ENCODE measurements around the gene PMPCA. TPM values are rescaled to one million over a fixed set of nuclear protein-coding genes. Genes with fewer than 3 reads are reported as not detected.

Gene PMPCA
- total RNA-seq, 2 experiments from 2014 or later, result 53.3 to 76.1 TPM

DNA sequence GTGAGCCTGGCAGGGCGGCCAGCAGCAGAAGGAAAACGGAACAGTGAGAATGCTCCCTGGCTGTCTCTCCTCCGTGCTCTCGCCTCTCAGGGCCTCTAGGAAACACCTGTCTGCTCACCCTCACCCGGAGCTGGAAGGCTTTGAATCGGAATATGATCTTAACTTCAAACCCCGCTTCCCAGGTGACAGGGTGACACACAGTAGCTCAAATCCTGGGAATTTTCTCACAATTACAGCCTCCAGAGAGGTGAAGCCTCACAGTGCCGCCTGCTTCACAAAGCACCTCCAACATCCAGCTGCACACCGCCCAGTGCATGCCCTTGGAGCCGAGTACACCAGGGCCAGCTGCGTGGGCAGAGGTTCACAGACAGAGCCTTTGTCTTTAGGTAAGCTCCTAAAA is 59.9 kb downstream of the PMPCA start:
- peaks cover 97% of the 10 kb centered on the region for H3K36me3 ChIP-seq (ENCODE audit: insufficient read depth, low read length)
- H3K9me2 ChIP-seq (ENCODE audit: insufficient read depth, low read length), result no peaks in the 10 kb centered on the region
- CTCF ChIA-PET (ENCODE audit: unreplicated experiment), result no interaction called here
- no TSS peak for BruUV-seq (replicated peaks)
- H3K9me3 ChIP-seq (ENCODE audit: low read length), result no peaks in the 10 kb centered on the region
- no peak for DNase-seq (ENCODE audit: low spot score)
- H3K4me3 ChIP-seq (ENCODE audit: low read depth, low read length, poor library complexity, severe bottlenecking), result no peak overlapping the region
- H3K27ac ChIP-seq (ENCODE audit: low read depth, low read length, poor library complexity, severe bottlenecking), result no peak overlapping the region
- no peak overlapping the region for H2AFZ ChIP-seq (ENCODE audit: low read length)
- intact Hi-C loops (cut with micrococcal nuclease; ENCODE audit: unreplicated experiment), result no loop called here
- H4K20me1 ChIP-seq (ENCODE audit: insufficient read depth, low read length), result no peaks in the 10 kb centered on the region; the same call in 1 of the 2 replicates
- H3K4me1 ChIP-seq (ENCODE audit: insufficient read depth, low read length, poor library complexity, severe bottlenecking), result no peaks in the 10 kb centered on the region
- POLR2A ChIA-PET, result no interaction called here
- H3K79me2 ChIP-seq (ENCODE audit: insufficient read depth, low read depth, low read length), result no peaks in the 10 kb centered on the region
- TF ChIP-seq EZH2phosphoT487 (IDR thresholded peaks at IDR 0.05; ENCODE audit: borderline replicate concordance, low read depth, low read length), result no peak
- TF ChIP-seq, protein P1, sequence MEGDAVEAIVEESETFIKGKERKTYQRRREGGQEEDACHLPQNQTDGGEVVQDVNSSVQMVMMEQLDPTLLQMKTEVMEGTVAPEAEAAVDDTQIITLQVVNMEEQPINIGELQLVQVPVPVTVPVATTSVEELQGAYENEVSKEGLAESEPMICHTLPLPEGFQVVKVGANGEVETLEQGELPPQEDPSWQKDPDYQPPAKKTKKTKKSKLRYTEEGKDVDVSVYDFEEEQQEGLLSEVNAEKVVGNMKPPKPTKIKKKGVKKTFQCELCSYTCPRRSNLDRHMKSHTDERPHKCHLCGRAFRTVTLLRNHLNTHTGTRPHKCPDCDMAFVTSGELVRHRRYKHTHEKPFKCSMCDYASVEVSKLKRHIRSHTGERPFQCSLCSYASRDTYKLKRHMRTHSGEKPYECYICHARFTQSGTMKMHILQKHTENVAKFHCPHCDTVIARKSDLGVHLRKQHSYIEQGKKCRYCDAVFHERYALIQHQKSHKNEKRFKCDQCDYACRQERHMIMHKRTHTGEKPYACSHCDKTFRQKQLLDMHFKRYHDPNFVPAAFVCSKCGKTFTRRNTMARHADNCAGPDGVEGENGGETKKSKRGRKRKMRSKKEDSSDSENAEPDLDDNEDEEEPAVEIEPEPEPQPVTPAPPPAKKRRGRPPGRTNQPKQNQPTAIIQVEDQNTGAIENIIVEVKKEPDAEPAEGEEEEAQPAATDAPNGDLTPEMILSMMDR (conservative IDR thresholded peaks at IDR 0.05; ENCODE audit: low read length), result no peak
- H3K4me2 ChIP-seq (ENCODE audit: low read length), result no peak overlapping the region

DNA sequence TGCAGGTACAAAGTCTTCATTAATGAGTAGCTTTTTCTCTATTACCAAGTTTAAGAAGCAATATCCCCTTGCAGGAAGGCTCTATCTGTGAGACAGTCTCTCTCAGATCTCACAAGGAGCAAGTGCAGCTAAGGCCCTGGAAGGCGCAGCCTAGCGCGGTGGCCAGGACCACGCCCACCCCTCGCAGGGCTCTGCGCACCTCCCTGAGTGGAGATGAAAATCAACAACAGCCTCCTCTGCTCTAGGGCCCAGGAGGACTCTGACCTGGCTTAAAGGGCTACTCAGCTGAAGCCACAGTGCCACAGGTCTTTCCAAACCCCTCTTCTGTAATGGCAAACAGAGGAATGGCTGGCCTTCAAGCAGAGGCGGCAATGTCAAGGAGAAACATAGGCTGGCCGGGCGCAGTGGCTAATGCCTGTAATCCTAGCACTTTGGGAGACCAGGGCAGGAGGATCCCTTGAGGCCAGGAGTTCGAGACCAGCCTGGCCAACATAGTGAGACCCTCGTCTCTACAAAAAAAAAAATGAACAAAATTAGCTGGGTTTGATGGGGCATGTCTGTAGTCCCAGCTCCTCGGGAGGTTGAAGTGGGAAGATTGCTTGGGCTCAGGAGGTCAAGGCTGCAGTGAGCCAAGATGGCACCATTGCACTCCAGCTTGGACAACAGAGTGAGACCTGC is 60.5 kb downstream of the PMPCA start:
- H3K27ac ChIP-seq (ENCODE audit: low read depth, low read length, poor library complexity, severe bottlenecking), result no peak overlapping the region
- no TSS peak for BruUV-seq (replicated peaks)
- H3K79me2 ChIP-seq (ENCODE audit: insufficient read depth, low read depth, low read length), result no peaks in the 10 kb centered on the region
- H3K4me2 ChIP-seq (ENCODE audit: low read length), result no peak overlapping the region
- H3K9me2 ChIP-seq (ENCODE audit: insufficient read depth, low read length), result no peaks in the 10 kb centered on the region
- ChIA-PET POLR2A (no interaction called here), CTCF (ENCODE audit: unreplicated experiment) (no interaction called here)
- no peaks in the 10 kb centered on the region; the same call in 1 of the 2 replicates for H4K20me1 ChIP-seq (ENCODE audit: insufficient read depth, low read length)
- H3K4me3 ChIP-seq (ENCODE audit: low read depth, low read length, poor library complexity, severe bottlenecking), result no peak overlapping the region
- peaks cover 97% of the 10 kb centered on the region for H3K36me3 ChIP-seq (ENCODE audit: insufficient read depth, low read length)
- intact Hi-C loops (cut with micrococcal nuclease; ENCODE audit: unreplicated experiment), result no loop called here
- H2AFZ ChIP-seq (ENCODE audit: low read length), result no peak overlapping the region
- no peaks in the 10 kb centered on the region for H3K4me1 ChIP-seq (ENCODE audit: insufficient read depth, low read length, poor library complexity, severe bottlenecking)
- DNase-seq (ENCODE audit: low spot score), result no peak
- no peak for TF ChIP-seq EZH2phosphoT487 (IDR thresholded peaks at IDR 0.05; ENCODE audit: borderline replicate concordance, low read depth, low read length)
- TF ChIP-seq, protein P1 (conservative IDR thresholded peaks at IDR 0.05; ENCODE audit: low read length), result no peak
- no peaks in the 10 kb centered on the region for H3K9me3 ChIP-seq (ENCODE audit: low read length)

DNA sequence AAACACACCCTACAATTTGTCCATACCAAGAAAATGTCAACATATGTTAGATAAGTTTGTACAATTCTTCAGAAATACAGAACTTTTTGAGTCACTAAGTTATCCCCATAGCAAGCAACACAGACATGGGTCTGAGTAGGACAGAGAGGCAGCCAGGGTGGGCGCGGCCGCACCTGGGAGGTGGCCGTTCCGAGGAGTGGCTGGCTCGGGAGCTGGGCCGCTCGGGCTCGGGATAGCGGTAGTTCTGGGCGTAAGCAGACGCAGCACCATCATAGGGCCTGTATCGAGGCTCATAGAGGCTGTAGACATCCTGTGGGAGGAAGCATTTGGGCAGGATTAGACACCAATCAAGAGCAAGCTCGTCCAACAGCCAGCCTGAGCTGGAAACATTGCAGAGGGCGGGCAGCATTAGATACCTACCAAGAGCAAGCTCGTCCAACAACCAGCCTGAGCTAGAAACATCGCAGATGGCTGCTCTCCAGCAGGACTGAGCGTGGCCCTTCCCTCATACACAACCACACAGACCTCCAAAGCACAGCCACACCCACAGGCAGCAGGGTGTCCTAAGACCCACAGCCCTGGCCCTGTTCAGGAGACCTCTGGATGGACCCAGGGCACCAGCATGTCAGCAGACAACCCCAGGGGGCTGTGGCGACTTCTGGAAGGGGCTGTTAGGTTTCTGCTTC is 61.5 kb downstream of the PMPCA start:
- intact Hi-C loops (cut with micrococcal nuclease; ENCODE audit: unreplicated experiment), result no loop called here

More for the DNA sequence above, 61.5 kb downstream of the PMPCA start:
- H3K4me2 ChIP-seq (ENCODE audit: low read length), result no peak overlapping the region
- H2AFZ ChIP-seq (ENCODE audit: low read length), result no peak overlapping the region
- peaks cover 97% of the 10 kb centered on the region for H3K36me3 ChIP-seq (ENCODE audit: insufficient read depth, low read length)
- H3K27ac ChIP-seq (ENCODE audit: low read depth, low read length, poor library complexity, severe bottlenecking), result no peak overlapping the region
- DNase-seq (ENCODE audit: low spot score), result no peak
- BruUV-seq (replicated peaks), result no TSS peak
- H3K4me1 ChIP-seq (ENCODE audit: insufficient read depth, low read length, poor library complexity, severe bottlenecking), result no peaks in the 10 kb centered on the region
- ChIA-PET POLR2A (interaction anchor here (0.6 kb wide), 1 partner anchor 678 kb away, joined by 4 read pairs; no protein-coding TSS in a partner anchor), CTCF (ENCODE audit: unreplicated experiment) (no interaction called here)
- no peak overlapping the region for H3K4me3 ChIP-seq (ENCODE audit: low read depth, low read length, poor library complexity, severe bottlenecking)
- no peaks in the 10 kb centered on the region; the same call in 1 of the 2 replicates for H4K20me1 ChIP-seq (ENCODE audit: insufficient read depth, low read length)
- no peak for TF ChIP-seq EZH2phosphoT487 (IDR thresholded peaks at IDR 0.05; ENCODE audit: borderline replicate concordance, low read depth, low read length)
- TF ChIP-seq, protein P1 (conservative IDR thresholded peaks at IDR 0.05; ENCODE audit: low read length), result no peak
- no peaks in the 10 kb centered on the region for H3K79me2 ChIP-seq (ENCODE audit: insufficient read depth, low read depth, low read length)
- H3K9me3 ChIP-seq (ENCODE audit: low read length), result no peaks in the 10 kb centered on the region
- no peaks in the 10 kb centered on the region for H3K9me2 ChIP-seq (ENCODE audit: insufficient read depth, low read length)
